ENCODE measurements around the gene REPIN1. TPM values are rescaled to one million over a fixed set of nuclear protein-coding genes. Genes with fewer than 3 reads are reported as not detected.
"Not testable (repeated sequence)": the region's sequence is repeated elsewhere in the genome, so short reads cannot be mapped to it uniquely, and the experiment has no call there.

Gene REPIN1
- total RNA-seq, 1 donor = 57.5 TPM

DNA sequence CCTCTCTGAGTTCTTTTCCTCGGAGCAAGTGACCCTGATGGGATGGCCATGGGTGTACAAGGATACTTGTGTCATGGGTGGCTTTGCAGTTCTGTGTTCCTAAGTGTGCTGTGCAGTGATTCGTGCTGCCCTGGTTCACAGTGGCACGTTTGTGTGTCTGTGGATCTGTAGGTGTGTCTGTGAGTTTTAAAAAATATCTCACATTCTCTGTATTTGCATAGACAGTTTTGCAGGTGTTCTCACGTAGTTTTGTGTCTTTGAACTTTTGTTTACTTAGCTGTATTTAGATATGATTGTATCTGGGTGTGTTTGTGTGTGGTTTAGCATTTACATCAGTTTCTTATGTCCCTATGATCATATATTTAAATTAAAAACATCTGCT, 14.2 kb downstream of the REPIN1 start:
- no peak overlapping the region for H3K4me2 ChIP-seq (ENCODE audit: insufficient read depth, low read length)
- peak; percentile 68 for DNase-seq (ENCODE audit: insufficient read length, low spot score, missing footprints)
- H3K27ac ChIP-seq (ENCODE audit: low read depth, low read length) = no peak overlapping the region
- no peak for TF ChIP-seq CTCF (IDR thresholded peaks at IDR 0.05; ENCODE audit: extremely low read depth, low read depth, low read length)
- H3K79me2 ChIP-seq (ENCODE audit: insufficient read depth, low read length) = peaks cover 35% of the 10 kb centered on the region
- peaks cover 12% of the 10 kb centered on the region for H3K4me1 ChIP-seq (ENCODE audit: insufficient read depth, low read length)
- H3K4me3 ChIP-seq (ENCODE audit: insufficient read depth, low read length) = no peak overlapping the region
- H3K9me3 ChIP-seq (ENCODE audit: low read depth, low read length) = no peaks in the 10 kb centered on the region
- peaks cover 7% of the 10 kb centered on the region for H4K20me1 ChIP-seq (ENCODE audit: insufficient read depth, low read length)
- no peaks in the 10 kb centered on the region for H3K27me3 ChIP-seq (ENCODE audit: insufficient read depth, low read length)
- H2AFZ ChIP-seq (ENCODE audit: low read length) = no peak overlapping the region
- no peaks in the 10 kb centered on the region for H3K36me3 ChIP-seq (ENCODE audit: insufficient read depth, low read length)

- H3K4me1 ChIP-seq (ENCODE audit: insufficient read depth, low read length) = peaks cover 3% of the 10 kb centered on the region
- H3K4me3 ChIP-seq (ENCODE audit: insufficient read depth, low read length) = no peak overlapping the region
- no peak overlapping the region for H3K27ac ChIP-seq (ENCODE audit: low read depth, low read length)
- peaks cover 7% of the 10 kb centered on the region for H4K20me1 ChIP-seq (ENCODE audit: insufficient read depth, low read length)
- no peaks in the 10 kb centered on the region for H3K36me3 ChIP-seq (ENCODE audit: insufficient read depth, low read length)
- no peak for TF ChIP-seq CTCF (IDR thresholded peaks at IDR 0.05; ENCODE audit: extremely low read depth, low read depth, low read length)
- H2AFZ ChIP-seq (ENCODE audit: low read length) = no peak overlapping the region
- H3K9me3 ChIP-seq (ENCODE audit: low read depth, low read length) = no peaks in the 10 kb centered on the region
- no peak overlapping the region for H3K4me2 ChIP-seq (ENCODE audit: insufficient read depth, low read length)
- H3K27me3 ChIP-seq (ENCODE audit: insufficient read depth, low read length) = no peaks in the 10 kb centered on the region
- peaks cover 35% of the 10 kb centered on the region for H3K79me2 ChIP-seq (ENCODE audit: insufficient read depth, low read length)
- DNase-seq (ENCODE audit: insufficient read length, low spot score, missing footprints) = peak; percentile 67
These were observed 15.2 kb downstream of the REPIN1 start for GRCh38 chr7:150383710-150384397.

GRCh38 chr7:150384406-150385301, 16.0 kb downstream of the REPIN1 start:
- H3K36me3 ChIP-seq (ENCODE audit: insufficient read depth, low read length) = no peaks in the 10 kb centered on the region
- DNase-seq (ENCODE audit: insufficient read length, low spot score, missing footprints) = peak; percentile 73
- H3K4me1 ChIP-seq (ENCODE audit: insufficient read depth, low read length) = peaks cover 3% of the 10 kb centered on the region
- H3K4me3 ChIP-seq (ENCODE audit: insufficient read depth, low read length) = no peak overlapping the region
- H3K9me3 ChIP-seq (ENCODE audit: low read depth, low read length) = no peaks in the 10 kb centered on the region
- no peaks in the 10 kb centered on the region for H3K27me3 ChIP-seq (ENCODE audit: insufficient read depth, low read length)
- H3K79me2 ChIP-seq (ENCODE audit: insufficient read depth, low read length) = peaks cover 32% of the 10 kb centered on the region
- no peak for TF ChIP-seq CTCF (IDR thresholded peaks at IDR 0.05; ENCODE audit: extremely low read depth, low read depth, low read length)
- H4K20me1 ChIP-seq (ENCODE audit: insufficient read depth, low read length) = peaks cover 7% of the 10 kb centered on the region
- no peak overlapping the region for H3K4me2 ChIP-seq (ENCODE audit: insufficient read depth, low read length)
- H2AFZ ChIP-seq (ENCODE audit: low read length) = no peak overlapping the region
- no peak overlapping the region for H3K27ac ChIP-seq (ENCODE audit: low read depth, low read length)

DNA sequence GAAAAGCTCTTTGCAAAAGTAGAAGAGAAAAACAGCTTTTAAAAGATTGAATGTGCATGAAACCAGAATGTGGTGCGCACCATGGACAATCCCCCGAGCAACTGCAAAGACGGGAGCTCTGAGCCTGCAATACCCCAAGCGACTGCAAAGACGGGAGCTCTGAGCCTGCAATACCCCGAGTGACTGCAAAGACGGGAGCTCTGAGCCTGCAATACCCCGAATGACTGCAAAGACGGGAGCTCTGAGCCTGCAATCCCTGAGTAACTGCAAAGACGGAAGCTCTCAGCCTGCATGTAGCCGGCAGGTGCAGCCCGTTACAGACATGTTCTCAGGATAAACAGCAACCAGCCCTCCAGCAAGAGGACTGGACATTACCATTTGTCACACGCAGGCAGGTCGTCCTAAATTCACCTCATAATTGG, 16.7 kb downstream of the REPIN1 start:
- Histone ChIP-seq H3K27me3 (ENCODE audit: insufficient read depth, low read length) (no peaks in the 10 kb centered on the region), H4K20me1 (ENCODE audit: insufficient read depth, low read length) (peaks cover 8% of the 10 kb centered on the region)

GRCh38 chr7:150385884-150386283, 17.3 kb downstream of the REPIN1 start:
- H3K9me3 ChIP-seq (ENCODE audit: low read depth, low read length); H2AFZ ChIP-seq (ENCODE audit: low read length); H3K4me2 ChIP-seq (ENCODE audit: insufficient read depth, low read length); H3K4me1 ChIP-seq (ENCODE audit: insufficient read depth, low read length); H3K27me3 ChIP-seq (ENCODE audit: insufficient read depth, low read length); H3K4me3 ChIP-seq (ENCODE audit: insufficient read depth, low read length); H3K36me3 ChIP-seq (ENCODE audit: insufficient read depth, low read length); H3K27ac ChIP-seq (ENCODE audit: low read depth, low read length); DNase-seq (ENCODE audit: insufficient read length, low spot score, missing footprints): not testable (repeated sequence)
- Histone ChIP-seq H4K20me1 (ENCODE audit: insufficient read depth, low read length) (peaks cover 10% of the 10 kb centered on the region), H3K79me2 (ENCODE audit: insufficient read depth, low read length) (peaks cover 20% of the 10 kb centered on the region)

More for the DNA sequence above, 16.7 kb downstream of the REPIN1 start:
- no peak for TF ChIP-seq CTCF (IDR thresholded peaks at IDR 0.05; ENCODE audit: extremely low read depth, low read depth, low read length)
- peaks cover 26% of the 10 kb centered on the region for H3K79me2 ChIP-seq (ENCODE audit: insufficient read depth, low read length)
- H3K4me3 ChIP-seq (ENCODE audit: insufficient read depth, low read length) = no peak overlapping the region
- H3K4me1 ChIP-seq (ENCODE audit: insufficient read depth, low read length) = no peaks in the 10 kb centered on the region
- no peak for DNase-seq (ENCODE audit: insufficient read length, low spot score, missing footprints)
- no peaks in the 10 kb centered on the region for H3K9me3 ChIP-seq (ENCODE audit: low read depth, low read length)
- no peak overlapping the region for H3K27ac ChIP-seq (ENCODE audit: low read depth, low read length)
- H2AFZ ChIP-seq (ENCODE audit: low read length) = no peak overlapping the region
- H3K36me3 ChIP-seq (ENCODE audit: insufficient read depth, low read length) = peaks cover 3% of the 10 kb centered on the region
- no peak overlapping the region for H3K4me2 ChIP-seq (ENCODE audit: insufficient read depth, low read length)
